H1 (cell line): Measurements from ENCODE around the gene MKRN1. TPM values are rescaled to one million over a fixed set of nuclear protein-coding genes. Genes with fewer than 3 reads are reported as not detected.

Experiments used
- CTCF ChIA-PET: fragments of 300-600 bp; sonication (Branson Sonifier 250); formaldehyde crosslinking; loops from one replicate; lab custom pipeline; 2021; ENCODE audit not compliant: partially characterized antibody; lab: Charles Lee
- POLR2A ChIA-PET: fragments of 300-600 bp; sonication (Branson Sonifier 250); formaldehyde crosslinking; loops from one replicate; lab custom pipeline; 2021; ENCODE audit warnings: inconsistent platforms; ENCODE audit not compliant: partially characterized antibody; lab: Charles Lee
- DNase-seq, 2 experiments: peaks; one replicate each; pipeline versions ENCODE4 v3.0.0 to v3.0.0-alpha.2; 2010 to 2022; ENCODE audit warnings: low spot score in 2 of 2, low read depth in 1 of 2, mixed read lengths in 1 of 2
- FAIRE-seq: peaks from 2 replicates; lab custom pipeline; 2011; peaks lifted over from hg19 to GRCh38; lab: Jason Lieb, UNC
- H2AFZ ChIP-seq: 2 replicates; pipeline ENCODE4 v1.8.1; 2012; ENCODE audit warnings: low read length, inconsistent platforms
- H2AK5ac ChIP-seq: 2 replicates; pipeline ENCODE4 v1.6.1; 2013; ENCODE audit warnings: low read depth, low read length
- H2BK120ac ChIP-seq: replicated peaks from 2 replicates; pipeline ENCODE3; 2013; ENCODE audit warnings: low read depth, low read length, inconsistent platforms
- H2BK12ac ChIP-seq: 2 replicates; pipeline ENCODE4 v1.6.1; 2013; ENCODE audit warnings: low read depth, low read length
- H2BK15ac ChIP-seq: 2 replicates; pipeline ENCODE4 v1.6.1; 2013; ENCODE audit warnings: low read length
- H2BK20ac ChIP-seq: 2 replicates; pipeline ENCODE4 v1.6.1; 2013; ENCODE audit warnings: low read length
- H2BK5ac ChIP-seq: 2 replicates; pipeline ENCODE4 v1.6.1; 2013; ENCODE audit warnings: low read depth, low read length
- H3K14ac ChIP-seq: 2 replicates; pipeline ENCODE4 v1.6.1; 2013; ENCODE audit warnings: inconsistent platforms; ENCODE audit not compliant: insufficient read length
- H3K18ac ChIP-seq: 2 replicates; pipeline ENCODE4 v1.6.1; 2013; ENCODE audit warnings: low read length; ENCODE audit errors: extremely low read depth
- H3K23ac ChIP-seq: 2 replicates; pipeline ENCODE4 v1.6.1; 2013; ENCODE audit warnings: inconsistent platforms; ENCODE audit not compliant: insufficient read length
- H3K23me2 ChIP-seq: 2 replicates; pipeline ENCODE4 v1.6.1; 2013; ENCODE audit warnings: low read depth, low read length
- H3K27ac ChIP-seq: 2 replicates; pipeline ENCODE4 v1.6.1; 2011; ENCODE audit warnings: low read depth, low read length, inconsistent platforms
- H3K27me3 ChIP-seq, 4 experiments: replicated peaks in 1 of 4; 1 replicate in 1 of 4; 2 replicates in 3 of 4; pipeline versions ENCODE4 v1.6.1 to v1.8.1; 2011 to 2013; ENCODE audit warnings: low read length in 3 of 4, mild to moderate bottlenecking in 3 of 4, inconsistent platforms in 2 of 4, mixed read lengths in 2 of 4, moderate library complexity in 1 of 4; ENCODE audit not compliant: control insufficient read depth in 3 of 4, insufficient read depth in 3 of 4; ENCODE audit errors: extremely low read depth in 1 of 4
- H3K36me3 ChIP-seq, 4 experiments: 2 replicates each; pipeline versions ENCODE4 v1.6.1 to v1.8.1; 2011 to 2013; ENCODE audit warnings: mild to moderate bottlenecking in 4 of 4, low read length in 3 of 4, moderate library complexity in 2 of 4, control low read depth in 1 of 4, inconsistent platforms in 1 of 4; ENCODE audit not compliant: insufficient read depth in 4 of 4, control insufficient read depth in 2 of 4
- H3K4ac ChIP-seq: replicated peaks from 2 replicates; pipeline ENCODE3; 2013; ENCODE audit warnings: low read length, low read depth, mixed read lengths, inconsistent platforms; ENCODE audit not compliant: insufficient read length
- H3K4me1 ChIP-seq, 4 experiments: replicated peaks in 1 of 4; 1 replicate in 1 of 4; 2 replicates in 3 of 4; pipeline versions ENCODE4 v1.6.1 to v1.8.1; 2011 to 2013; ENCODE audit warnings: low read length in 3 of 4, inconsistent platforms in 2 of 4, mixed read lengths in 1 of 4; ENCODE audit not compliant: insufficient read depth in 4 of 4, control insufficient read depth in 3 of 4
- H3K4me2 ChIP-seq, 2 experiments: 2 replicates each; pipeline versions ENCODE4 v1.6.1 to v1.8.1; 2011 to 2013; ENCODE audit warnings: low read depth in 2 of 2, low read length in 2 of 2, control low read depth in 1 of 2, inconsistent platforms in 1 of 2, mild to moderate bottlenecking in 1 of 2; ENCODE audit not compliant: insufficient read depth in 1 of 2
- H3K4me3 ChIP-seq, 4 experiments: fragments of 200-600, 300-600 bp in 1 of 4; sonication (generic), shearing (Covaris generic), sonication (Bioruptor Twin) in 1 of 4; 2 replicates each; pipeline versions ENCODE4 v1.5.1 to v1.8.1; 2011 to 2016; ENCODE audit warnings: low read length in 4 of 4, low read depth in 3 of 4, control low read depth in 2 of 4, inconsistent platforms in 2 of 4, mild to moderate bottlenecking in 2 of 4, mixed read lengths in 1 of 4, moderate library complexity in 1 of 4; ENCODE audit not compliant: insufficient read depth in 2 of 4; ENCODE audit errors: extremely low read depth in 1 of 4
- H3K56ac ChIP-seq: replicated peaks from 2 replicates; pipeline ENCODE3; 2013; ENCODE audit warnings: low read depth, mild to moderate bottlenecking, mixed read lengths, low read length, inconsistent platforms; ENCODE audit not compliant: insufficient read length
- H3K79me1 ChIP-seq: 2 replicates; pipeline ENCODE4 v1.6.1; 2013; ENCODE audit warnings: low read depth, low read length, control low read depth
- H3K79me2 ChIP-seq, 2 experiments: 2 replicates each; pipeline versions ENCODE4 v1.6.1 to v1.8.1; 2012 to 2013; ENCODE audit warnings: low read length in 2 of 2, mild to moderate bottlenecking in 2 of 2, inconsistent platforms in 1 of 2; ENCODE audit not compliant: insufficient read depth in 2 of 2, control insufficient read depth in 1 of 2
- H3K9ac ChIP-seq, 4 experiments: replicated peaks in 1 of 4; 1 replicate in 1 of 4; 2 replicates in 3 of 4; pipeline versions ENCODE4 v1.6.1 to v1.8.1; 2011 to 2013; ENCODE audit warnings: low read depth in 3 of 4, low read length in 3 of 4, control low read depth in 2 of 4, mild to moderate bottlenecking in 2 of 4, moderate library complexity in 2 of 4, inconsistent platforms in 1 of 4; ENCODE audit errors: extremely low read depth in 1 of 4
- H3K9me3 ChIP-seq, 2 experiments: 2 replicates each; pipeline versions ENCODE4 v1.6.1 to v1.8.1; 2012 to 2013; ENCODE audit warnings: mild to moderate bottlenecking in 2 of 2, moderate library complexity in 2 of 2, control low read depth in 1 of 2, inconsistent platforms in 1 of 2, low read depth in 1 of 2, low read length in 1 of 2, mixed read lengths in 1 of 2; ENCODE audit not compliant: insufficient read depth in 2 of 2
- H4K20me1 ChIP-seq, 2 experiments: replicated peaks in 1 of 2; 2 replicates each; pipeline versions ENCODE3 to v1.8.1; 2011 to 2013; ENCODE audit warnings: inconsistent platforms in 2 of 2, low read length in 2 of 2, mild to moderate bottlenecking in 1 of 2; ENCODE audit not compliant: insufficient read depth in 2 of 2, control insufficient read depth in 1 of 2
- H4K5ac ChIP-seq: 2 replicates; pipeline ENCODE4 v1.6.1; 2013; ENCODE audit warnings: low read length, low read depth, mixed read lengths, inconsistent platforms; ENCODE audit not compliant: insufficient read length
- H4K8ac ChIP-seq: 2 replicates; pipeline ENCODE4 v1.8.0; 2013; ENCODE audit warnings: mild to moderate bottlenecking, moderate library complexity, low read length, inconsistent platforms; ENCODE audit not compliant: insufficient read depth; ENCODE audit errors: extremely low read depth
- H4K91ac ChIP-seq: replicated peaks from 2 replicates; pipeline ENCODE3; 2013; ENCODE audit warnings: low read length, mixed read lengths, inconsistent platforms; ENCODE audit not compliant: insufficient read length
- BACH1 ChIP-seq: IDR thresholded peaks from 2 replicates; pipeline ENCODE4 v1.6.1; 2012; ENCODE audit warnings: low read length, improper control_type of control experiment
- JUN ChIP-seq: IDR thresholded peaks from 2 replicates; pipeline ENCODE4 v1.6.1; 2011; ENCODE audit warnings: low read depth, mild to moderate bottlenecking, improper control_type of control experiment, low read length
- NANOG ChIP-seq: IDR thresholded peaks from 2 replicates; pipeline ENCODE4 v1.6.1; 2011; ENCODE audit warnings: low read length, low read depth, mild to moderate bottlenecking, inconsistent platforms; ENCODE audit not compliant: insufficient read depth, poor library complexity, severe bottlenecking
- SP2 ChIP-seq: IDR thresholded peaks from 2 replicates; pipeline ENCODE4 v1.6.1; 2012; ENCODE audit warnings: mild to moderate bottlenecking, low read length, inconsistent platforms
- TBP ChIP-seq: IDR thresholded peaks from 2 replicates; pipeline ENCODE4 v1.6.1; 2011; ENCODE audit warnings: low read depth, low read length, improper control_type of control experiment
- TEAD4 ChIP-seq: IDR thresholded peaks from 2 replicates; pipeline ENCODE4 v1.6.1; 2012; ENCODE audit warnings: low read depth, low read length, inconsistent platforms, mixed read lengths
- YY1 ChIP-seq: IDR thresholded peaks from 2 replicates; pipeline ENCODE4 v1.6.1; 2011; ENCODE audit warnings: low read depth, mild to moderate bottlenecking, low read length
- WGBS, 2 experiments: shearing (Covaris generic) in 1 of 2; methylation state at CpG; one replicate each; pipeline versions ENCODE4 v1.1.6 to v1.1.7; 2013 to 2015; ENCODE audit warnings: low lambda C conversion rate in 2 of 2, mixed read lengths in 2 of 2, inconsistent platforms in 1 of 2, low coverage in 1 of 2, missing lambda C conversion rate in 1 of 2; ENCODE audit not compliant: insufficient replicate concordance in 2 of 2, insufficient coverage in 1 of 2, insufficient read length in 1 of 2; ENCODE audit errors: extremely low coverage in 1 of 2, missing lambda C conversion rate in 1 of 2; 5-methylcytosine and 5-hydroxymethylcytosine counted together
- polyA plus RNA-seq, 7 experiments: library from polyadenylated mRNA; depleted of rRNA in 3 of 7; stranded (reverse) in 5 of 7; unstranded in 2 of 7; fragments of >200 nt in 5 of 7; fragments of 200-250 nt in 2 of 7; gene quantifications; 1 replicate in 5 of 7; 2 replicates in 1 of 7; 4 replicates in 1 of 7; pipeline versions ENCODE4 v1.2.1 to v1.2.3, GENCODE V29; 2011 to 2013; ENCODE audit warnings: missing spikeins in 2 of 7, mixed read lengths in 2 of 7
- total RNA-seq: library from RNA; stranded (reverse); fragmentation: NEBNext Ultra II Directional; extraction: Animal tissue kit (Norgen Biotek cat#: 25700); gene quantifications from 2 replicates; pipeline ENCODE4 v1.2.1, GENCODE V29; 2021
- TF ChIP-seq, protein P1 (sequence below): IDR thresholded peaks from 2 replicates; pipeline ENCODE4 v1.6.1; 2011; ENCODE audit warnings: low read length, improper control_type of control experiment
- TF ChIP-seq, protein P2 (sequence below): IDR thresholded peaks from 2 replicates; pipeline ENCODE4 v1.6.1; 2012; ENCODE audit warnings: inconsistent platforms
- TF ChIP-seq, protein P3 (sequence below): IDR thresholded peaks from 2 replicates; pipeline ENCODE4 v1.6.1; 2012; ENCODE audit warnings: inconsistent platforms

Gene MKRN1
- total and polyA plus RNA-seq, 2 of the 8 experiments (the other 6 are each of a cell fraction or from before 2014, with no cell fraction given): 46.2 to 99.6 TPM

DNA sequence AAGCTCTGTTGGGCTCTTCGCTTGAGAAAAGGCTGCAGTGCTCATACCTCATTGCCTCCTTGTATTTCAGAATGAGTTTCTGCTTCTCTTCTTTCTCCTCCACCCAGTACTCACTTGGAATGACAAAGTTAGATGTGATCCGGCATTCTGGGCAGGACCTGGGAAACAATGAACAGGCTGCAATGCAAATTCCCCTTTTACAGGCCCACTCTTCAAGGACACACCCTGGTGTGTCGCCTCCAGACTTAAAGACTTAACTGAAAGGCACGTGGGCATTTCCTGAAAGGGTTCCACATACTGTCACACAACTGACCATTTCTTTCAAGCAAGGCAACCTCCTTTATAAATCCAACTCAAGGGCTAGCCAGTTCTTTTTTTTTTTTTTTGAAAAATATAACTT, 23.6 kb downstream of the MKRN1 start:
- peak overlapping the region; percentile 61; the same call in 1 of the 2 replicates for H3K27ac ChIP-seq
- TF ChIP-seq NANOG: peak; percentile 21
- TF ChIP-seq SP2: no peak
- TF ChIP-seq TBP: 0 out of 2 replicates have a peak, but pooled peaks have one; percentile 18
- TF ChIP-seq, protein P1, sequence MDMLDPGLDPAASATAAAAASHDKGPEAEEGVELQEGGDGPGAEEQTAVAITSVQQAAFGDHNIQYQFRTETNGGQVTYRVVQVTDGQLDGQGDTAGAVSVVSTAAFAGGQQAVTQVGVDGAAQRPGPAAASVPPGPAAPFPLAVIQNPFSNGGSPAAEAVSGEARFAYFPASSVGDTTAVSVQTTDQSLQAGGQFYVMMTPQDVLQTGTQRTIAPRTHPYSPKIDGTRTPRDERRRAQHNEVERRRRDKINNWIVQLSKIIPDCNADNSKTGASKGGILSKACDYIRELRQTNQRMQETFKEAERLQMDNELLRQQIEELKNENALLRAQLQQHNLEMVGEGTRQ: peak; percentile 47; the same call in 1 of the 2 replicates
- TF ChIP-seq TEAD4: peak; percentile 77; the same call in 1 of the 2 replicates
- no peak for TF ChIP-seq JUN
- TF ChIP-seq, protein P2, sequence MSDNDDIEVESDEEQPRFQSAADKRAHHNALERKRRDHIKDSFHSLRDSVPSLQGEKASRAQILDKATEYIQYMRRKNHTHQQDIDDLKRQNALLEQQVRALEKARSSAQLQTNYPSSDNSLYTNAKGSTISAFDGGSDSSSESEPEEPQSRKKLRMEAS: peak; percentile 87
- TF ChIP-seq YY1: 0 out of 2 replicates have a peak, but pooled peaks have one; percentile 11
- TF ChIP-seq, protein P3, sequence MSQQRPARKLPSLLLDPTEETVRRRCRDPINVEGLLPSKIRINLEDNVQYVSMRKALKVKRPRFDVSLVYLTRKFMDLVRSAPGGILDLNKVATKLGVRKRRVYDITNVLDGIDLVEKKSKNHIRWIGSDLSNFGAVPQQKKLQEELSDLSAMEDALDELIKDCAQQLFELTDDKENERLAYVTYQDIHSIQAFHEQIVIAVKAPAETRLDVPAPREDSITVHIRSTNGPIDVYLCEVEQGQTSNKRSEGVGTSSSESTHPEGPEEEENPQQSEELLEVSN: peak; percentile 37; the same call in 1 of the 2 replicates
- TF ChIP-seq BACH1: peak; percentile 38

More for the DNA sequence above, 23.6 kb downstream of the MKRN1 start:
- H3K4me1 ChIP-seq: peaks cover 7 to 27% (median 22%) of the 10 kb centered on the region in 4 experiments; a peak in 6 of 7 replicates
- H3K9me3 ChIP-seq: no peaks in the 10 kb centered on the region
- H3K79me1 ChIP-seq: 0 out of 2 replicates have a peak, but pooled peaks cover 4% of the 10 kb centered on the region
- H2AFZ ChIP-seq: no peak overlapping the region
- WGBS, 2 experiments: 24% methylated on average over 4 of the region's 4 CpGs; no CpG with 5 or more reads in 1 of the 2 experiments
- DNase-seq: peak in 1 of 2 experiments; percentile 64
- no peak overlapping the region for H2AK5ac ChIP-seq
- H4K8ac ChIP-seq: no peak overlapping the region
- no peak overlapping the region for H3K23ac ChIP-seq
- peak overlapping the region; percentile 18 to 31; a peak in 3 of 4 replicates for H3K4me2 ChIP-seq
- no peak overlapping the region for H3K56ac ChIP-seq
- H3K9ac ChIP-seq: no peak overlapping the region
- H3K36me3 ChIP-seq: peaks cover 13 to 60% (median 18%) of the 10 kb centered on the region in 4 experiments
- H2BK120ac ChIP-seq: no peak overlapping the region
- no peak overlapping the region for H3K4ac ChIP-seq
- peak overlapping the region in 1 of 4 experiments; percentile 27; a peak in 1 of 8 replicates for H3K4me3 ChIP-seq
- peak; percentile 84 for FAIRE-seq
- peaks cover 0 to 1% (median 0%) of the 10 kb centered on the region in 4 experiments; a peak in 1 of 7 replicates for H3K27me3 ChIP-seq
- no peak overlapping the region for H2BK15ac ChIP-seq
- H2BK12ac ChIP-seq: no peak overlapping the region
- H3K14ac ChIP-seq: no peak overlapping the region
- no peak overlapping the region for H2BK20ac ChIP-seq
- H3K18ac ChIP-seq: no peak overlapping the region
- H4K5ac ChIP-seq: no peak overlapping the region
- H4K91ac ChIP-seq: no peak overlapping the region
- 0 out of 2 replicates have a peak overlapping the region, but pooled peaks have one; percentile 69 for H2BK5ac ChIP-seq
- H4K20me1 ChIP-seq: peaks cover 0 to 4% of the 10 kb centered on the region in 2 experiments
- peaks cover 0 to 41% of the 10 kb centered on the region in 2 experiments; a peak in 2 of 4 replicates for H3K79me2 ChIP-seq
- ChIA-PET CTCF (interaction anchor here (0.9 to 5.2 kb wide), 7 partner anchors 8 to 73 kb away, joined by 3 to 27 read pairs (median 3); no protein-coding TSS in a partner anchor), POLR2A (interaction anchor here (0.5 to 1.5 kb wide), 7 partner anchors 8 to 1444 kb away, joined by 3 to 5 read pairs (median 3); partner anchors contain the start of gene SLC37A3)
- no peaks in the 10 kb centered on the region for H3K23me2 ChIP-seq
